ENCODE measurements around the gene EIF2AK2. TPM values are rescaled to one million over a fixed set of nuclear protein-coding genes. Genes with fewer than 3 reads are reported as not detected.
"Not testable (repeated sequence)": the region's sequence is repeated elsewhere in the genome, so short reads cannot be mapped to it uniquely, and the experiment has no call there.

Gene EIF2AK2
- polyA plus RNA-seq (ENCODE audit: insufficient read length in 4 of 4), result 10 to 100 TPM; 29.5 to 39.7 (median 38.1) TPM

- DNase-seq (ENCODE audit: low read depth in 4 of 4, low spot score in 3 of 4), result peak in 3 of 4 donors; percentile 41 to 61 (median 61)
Observed at GRCh38 chr2:37156857-37157714, at the start of gene EIF2AK2. EIF2AK2 (minus strand) TSS chr2:37156980; CDS start chr2:37147806, 9,174 bp downstream.

DNA sequence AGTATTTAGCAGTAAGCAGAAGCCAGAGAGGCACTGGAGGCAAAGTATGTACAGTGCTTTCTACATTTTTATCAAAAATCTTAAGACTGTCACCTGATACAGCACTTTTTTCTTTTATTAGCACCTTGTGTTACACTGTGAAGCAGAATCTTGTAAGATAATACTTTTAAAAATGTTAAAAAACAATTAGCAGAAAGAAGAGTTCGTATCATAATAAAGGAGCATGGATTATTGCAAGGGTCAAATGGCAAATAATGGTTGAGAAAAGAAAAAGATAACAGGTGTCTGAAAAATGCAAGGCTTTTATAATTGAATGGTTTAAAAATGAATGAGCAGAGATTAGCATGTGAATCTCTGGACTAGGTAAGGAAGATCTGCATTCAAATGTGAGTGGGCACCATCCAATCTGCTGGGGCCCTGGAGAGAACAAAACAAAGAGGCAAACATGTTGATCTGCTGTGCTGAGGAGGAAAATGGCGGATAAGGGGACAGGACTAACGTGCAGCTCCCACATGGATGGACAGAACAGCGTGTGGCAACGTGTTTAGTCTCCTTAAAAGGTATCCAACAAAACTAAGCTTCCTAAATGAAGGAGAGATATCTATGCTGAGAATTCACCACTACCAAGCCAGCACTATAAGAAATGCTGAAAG, 49.0 kb upstream of the EIF2AK2 start:
- no peak for DNase-seq (ENCODE audit: low read depth in 4 of 4, low spot score in 3 of 4)

GRCh38 chr2:37205071-37205661, 48.4 kb upstream of the EIF2AK2 start:
- DNase-seq (ENCODE audit: low read depth in 4 of 4, low spot score in 3 of 4), result not testable (repeated sequence)

- DNase-seq (ENCODE audit: low read depth in 4 of 4, low spot score in 3 of 4), result no peak
Observed at GRCh38 chr2:37203708-37204107, 46.9 kb upstream of the EIF2AK2 start.

DNA sequence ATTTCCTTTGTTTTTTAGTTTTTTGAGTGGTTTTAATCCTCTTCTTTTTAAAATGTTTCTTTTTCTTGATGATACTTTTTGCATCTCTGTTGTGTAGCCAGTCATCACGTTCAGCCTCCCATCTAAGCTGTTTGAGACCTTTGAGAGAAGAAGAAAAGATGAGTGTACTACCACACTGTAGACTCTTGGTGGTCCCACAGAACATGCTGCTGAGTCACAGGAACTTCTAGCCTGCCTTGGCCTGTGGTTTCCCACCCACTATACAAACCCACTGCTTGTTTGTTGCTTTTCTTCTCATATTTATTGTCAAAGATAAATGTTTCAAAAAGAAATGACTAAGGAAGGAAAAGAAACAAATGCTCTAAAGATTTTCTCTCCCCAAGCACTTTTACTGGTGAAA, 45.0 kb upstream of the EIF2AK2 start:
- DNase-seq (ENCODE audit: low read depth in 4 of 4, low spot score in 3 of 4), result no peak

- no peak for DNase-seq (ENCODE audit: low read depth in 4 of 4, low spot score in 3 of 4)
Observed at GRCh38 chr2:37201208-37201607, 44.4 kb upstream of the EIF2AK2 start.

GRCh38 chr2:37198681-37199065, 41.9 kb upstream of the EIF2AK2 start:
- DNase-seq (ENCODE audit: low read depth in 4 of 4, low spot score in 3 of 4), result no peak

DNA sequence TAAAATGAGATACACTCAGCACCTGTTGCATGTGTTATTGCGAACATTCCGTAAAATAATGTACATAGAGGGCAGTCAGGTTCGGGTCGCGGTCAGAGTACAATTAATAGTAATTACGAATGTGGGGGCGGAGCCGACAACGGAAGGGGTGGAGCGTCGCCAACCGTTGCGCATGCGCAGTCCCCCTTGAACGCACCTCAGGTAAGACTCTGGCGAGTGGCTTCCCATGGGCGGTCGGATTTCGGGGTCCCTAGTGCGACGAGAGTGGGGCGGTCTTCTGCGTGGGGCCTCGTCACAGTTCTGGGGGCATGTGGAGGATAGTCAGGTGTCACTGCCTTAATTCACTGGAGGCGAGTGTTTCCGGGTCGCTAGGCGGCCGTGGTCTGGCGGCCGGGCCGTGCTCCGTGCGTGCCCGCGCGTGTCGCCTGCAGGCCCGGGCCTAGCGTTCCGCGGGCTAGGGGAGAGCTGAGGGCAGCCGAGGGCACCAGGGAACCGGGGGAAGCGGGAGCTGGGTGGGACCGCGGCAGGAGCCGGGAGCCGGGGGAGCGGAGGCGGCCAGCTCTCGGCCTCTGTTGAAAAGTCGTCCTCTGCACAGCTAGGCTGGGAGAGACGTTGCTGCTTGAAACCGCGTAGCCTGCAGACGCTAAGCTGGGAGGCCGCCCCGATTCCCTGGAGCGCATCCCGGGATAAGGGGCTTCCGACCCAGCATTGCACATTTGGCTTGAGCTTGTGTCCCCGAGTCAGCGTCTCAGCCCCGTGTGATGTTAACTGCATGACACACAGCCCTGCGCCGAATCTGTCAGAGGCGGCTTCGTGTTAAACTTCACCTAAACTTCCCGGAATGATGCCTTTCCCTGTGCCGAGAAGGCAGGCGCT, 39.8 kb upstream of the EIF2AK2 start, which contains the start of gene CEBPZOS:
Gene CEBPZOS, plus strand, starts transcription at position 177 of the 876 bp plus-strand sequence. CDS start 3,209 bp downstream, outside the sequence.
- peak; percentile 72 to 87 (median 76) for DNase-seq (ENCODE audit: low read depth in 4 of 4, low spot score in 3 of 4)

- DNase-seq (ENCODE audit: low read depth in 4 of 4, low spot score in 3 of 4), result not testable (repeated sequence)
Observed at GRCh38 chr2:37195862-37196319, 39.1 kb upstream of the EIF2AK2 start.

DNA sequence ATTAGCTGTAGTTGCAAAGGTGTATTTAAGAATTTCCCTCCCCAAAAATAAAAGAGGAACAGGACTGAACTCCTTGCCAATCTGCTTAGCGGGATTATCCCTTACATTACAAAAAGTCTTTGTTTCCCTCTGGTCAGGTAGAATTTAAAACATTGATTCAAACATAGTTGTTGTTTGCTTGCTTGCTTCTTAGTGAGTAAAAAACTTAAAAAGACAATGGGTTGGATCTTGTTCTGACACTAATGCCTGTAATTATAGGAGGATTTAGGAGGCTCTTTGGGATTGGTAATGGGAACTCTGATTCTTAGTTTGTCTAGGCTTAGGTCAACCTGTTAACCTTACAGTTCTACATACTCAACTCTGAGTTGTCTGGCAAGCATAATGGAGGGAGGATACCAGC, 35.8 kb upstream of the EIF2AK2 start:
- no peak for DNase-seq (ENCODE audit: low read depth in 4 of 4, low spot score in 3 of 4)

DNA sequence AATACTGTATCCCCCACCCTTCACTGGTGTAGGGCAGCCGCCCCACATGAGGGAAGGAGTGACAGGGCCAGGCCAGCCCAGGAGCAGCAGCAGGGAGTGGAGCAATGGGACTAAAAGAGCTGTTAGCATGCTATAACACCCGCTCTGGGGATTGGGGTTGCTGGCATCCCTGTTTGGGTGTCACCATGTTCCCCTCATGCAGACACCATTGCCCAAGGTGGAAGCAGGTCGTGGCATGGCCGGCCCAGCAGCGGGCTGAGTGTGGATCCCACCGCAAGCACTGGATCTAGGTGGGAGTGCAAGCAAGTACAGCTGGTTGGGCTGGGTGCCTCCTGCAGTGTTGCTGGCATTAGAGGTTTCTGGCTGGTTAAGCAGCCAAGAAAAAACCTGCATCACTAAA, 35.0 kb upstream of the EIF2AK2 start:
- DNase-seq (ENCODE audit: low read depth in 4 of 4, low spot score in 3 of 4), result no peak

- DNase-seq (ENCODE audit: low read depth in 4 of 4, low spot score in 3 of 4), result no peak
Observed at GRCh38 chr2:37191253-37191652, 34.5 kb upstream of the EIF2AK2 start.

GRCh38 chr2:37190290-37190689, 33.5 kb upstream of the EIF2AK2 start:
- no peak for DNase-seq (ENCODE audit: low read depth in 4 of 4, low spot score in 3 of 4)

GRCh38 chr2:37189452-37190153, 32.8 kb upstream of the EIF2AK2 start:
- DNase-seq (ENCODE audit: low read depth in 4 of 4, low spot score in 3 of 4), result no peak

GRCh38 chr2:37188570-37188969, 31.8 kb upstream of the EIF2AK2 start, which contains the start of gene SULT6B1:
SULT6B1 (minus strand) TSS chr2:37188670; CDS start chr2:37188640, 30 bp downstream.
- no peak for DNase-seq (ENCODE audit: low read depth in 4 of 4, low spot score in 3 of 4)

DNA sequence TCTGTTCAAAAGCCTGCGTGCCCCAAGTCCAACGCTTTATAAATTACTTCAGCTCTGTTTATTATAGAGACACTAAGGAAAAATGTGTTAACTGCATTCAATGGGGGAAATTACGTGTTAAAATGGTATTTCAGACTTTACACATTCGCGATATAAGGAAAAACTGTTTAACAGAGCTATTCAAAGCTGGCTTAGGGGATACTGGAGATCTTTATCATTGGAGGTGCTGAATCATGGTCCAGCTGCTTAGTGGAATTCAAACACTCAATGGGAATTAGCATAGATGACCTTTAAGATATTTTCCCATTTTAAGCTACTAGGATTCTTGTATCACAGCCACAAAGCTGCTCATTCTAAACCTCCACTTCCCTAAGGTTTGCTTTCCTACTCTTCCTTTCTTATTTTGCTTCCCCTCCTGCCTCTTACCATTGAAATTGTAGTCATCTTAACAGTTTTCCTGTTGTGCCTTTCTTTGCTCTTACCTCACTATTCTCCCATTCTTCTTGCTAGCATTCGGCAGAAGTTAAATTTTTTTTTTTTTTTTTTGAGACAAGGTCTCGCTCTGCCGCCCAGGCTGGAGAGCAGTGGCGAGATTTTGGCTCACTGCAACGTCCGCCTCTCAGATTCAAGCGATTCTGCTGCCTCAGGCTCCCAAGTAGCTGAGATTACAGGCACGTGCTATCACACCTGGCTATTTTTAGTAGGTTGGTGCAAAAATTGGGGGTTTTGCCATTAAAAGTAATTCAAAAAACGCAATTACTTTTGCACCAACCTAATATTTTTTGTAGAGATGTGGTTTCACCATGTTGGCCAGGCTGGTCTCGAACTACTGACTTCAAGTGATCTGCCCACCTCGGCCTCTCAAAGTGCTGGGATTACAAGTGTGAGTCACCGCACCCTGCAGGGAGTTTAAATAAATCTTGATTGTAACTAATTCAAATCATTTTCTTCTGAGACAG, 25.2 kb upstream of the EIF2AK2 start:
- DNase-seq (ENCODE audit: low read depth in 4 of 4, low spot score in 3 of 4), result no peak

DNA sequence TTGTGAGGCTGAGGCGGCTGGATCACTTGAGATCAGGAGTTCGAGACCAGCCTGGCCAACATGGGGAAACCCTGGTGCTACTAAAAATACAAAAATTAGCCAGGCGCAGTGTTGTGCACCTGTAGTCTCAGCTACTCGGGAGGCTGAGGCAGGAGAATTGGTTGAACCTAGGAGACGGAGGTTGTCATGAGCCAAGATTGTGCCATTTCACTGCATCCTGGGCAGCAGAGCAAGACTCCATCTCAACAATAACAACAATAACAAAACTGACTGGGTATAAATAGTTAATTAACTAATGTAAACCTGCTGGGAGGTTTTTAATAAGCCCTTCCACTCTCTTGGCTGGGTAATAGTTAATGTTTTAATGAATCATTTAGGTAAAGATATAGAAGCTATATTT, 23.9 kb upstream of the EIF2AK2 start:
- no peak for DNase-seq (ENCODE audit: low read depth in 4 of 4, low spot score in 3 of 4)

GRCh38 chr2:37180006-37180639, 23.3 kb upstream of the EIF2AK2 start:
- no peak for DNase-seq (ENCODE audit: low read depth in 4 of 4, low spot score in 3 of 4)

Measured in right renal pelvis (tissue), 4 donors.